ENCODE data around the gene PDE7B. TPM values are rescaled to one million over a fixed set of nuclear protein-coding genes. Genes with fewer than 3 reads are reported as not detected.

Gene PDE7B
- total RNA-seq, 1 donor from 2014 or later: 12.6 TPM

DNA sequence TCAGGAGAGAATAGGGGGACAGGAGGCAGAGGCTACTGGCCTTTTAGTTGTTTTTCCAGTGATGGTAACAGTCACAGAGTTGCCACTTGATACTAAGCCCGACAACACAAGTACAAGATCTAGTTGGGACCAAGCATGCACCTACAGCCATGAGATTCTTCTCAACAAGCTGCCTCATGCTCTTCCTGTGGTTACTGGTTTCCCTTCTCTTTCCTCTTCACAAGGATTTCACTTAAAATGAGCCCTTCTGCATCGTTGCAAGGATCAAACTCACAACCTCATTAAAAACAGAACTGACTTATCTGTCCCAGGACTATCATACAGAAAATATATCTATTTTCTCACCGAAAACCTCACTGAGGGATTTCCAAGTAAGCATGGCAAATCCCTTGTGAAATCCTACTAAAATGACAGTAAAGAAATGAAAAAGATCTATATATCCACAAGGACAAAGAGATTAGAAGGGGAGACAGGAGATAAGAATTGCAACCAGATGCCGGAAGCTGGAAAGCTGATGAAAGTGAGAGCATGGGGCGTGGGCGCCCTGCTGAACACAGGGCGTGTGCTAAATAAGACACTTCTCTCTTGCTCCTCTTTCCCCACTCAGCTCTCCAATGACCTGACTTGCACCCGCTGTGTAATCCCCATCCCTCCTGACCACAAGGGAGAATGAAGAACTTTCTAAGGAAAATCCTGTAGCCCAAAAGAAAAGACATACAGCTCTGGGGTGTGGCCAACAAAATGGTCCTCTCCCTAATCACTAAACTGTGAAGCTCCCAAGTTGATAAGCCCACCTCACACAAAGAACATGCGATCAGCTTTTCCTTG lies 385.2 kb downstream of the PDE7B start:
- H3K4me3 ChIP-seq: no peak overlapping the region
- TF ChIP-seq, protein P1, sequence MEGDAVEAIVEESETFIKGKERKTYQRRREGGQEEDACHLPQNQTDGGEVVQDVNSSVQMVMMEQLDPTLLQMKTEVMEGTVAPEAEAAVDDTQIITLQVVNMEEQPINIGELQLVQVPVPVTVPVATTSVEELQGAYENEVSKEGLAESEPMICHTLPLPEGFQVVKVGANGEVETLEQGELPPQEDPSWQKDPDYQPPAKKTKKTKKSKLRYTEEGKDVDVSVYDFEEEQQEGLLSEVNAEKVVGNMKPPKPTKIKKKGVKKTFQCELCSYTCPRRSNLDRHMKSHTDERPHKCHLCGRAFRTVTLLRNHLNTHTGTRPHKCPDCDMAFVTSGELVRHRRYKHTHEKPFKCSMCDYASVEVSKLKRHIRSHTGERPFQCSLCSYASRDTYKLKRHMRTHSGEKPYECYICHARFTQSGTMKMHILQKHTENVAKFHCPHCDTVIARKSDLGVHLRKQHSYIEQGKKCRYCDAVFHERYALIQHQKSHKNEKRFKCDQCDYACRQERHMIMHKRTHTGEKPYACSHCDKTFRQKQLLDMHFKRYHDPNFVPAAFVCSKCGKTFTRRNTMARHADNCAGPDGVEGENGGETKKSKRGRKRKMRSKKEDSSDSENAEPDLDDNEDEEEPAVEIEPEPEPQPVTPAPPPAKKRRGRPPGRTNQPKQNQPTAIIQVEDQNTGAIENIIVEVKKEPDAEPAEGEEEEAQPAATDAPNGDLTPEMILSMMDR (IDR thresholded peaks at IDR 0.05; ENCODE audit: borderline replicate concordance): no peak

DNA sequence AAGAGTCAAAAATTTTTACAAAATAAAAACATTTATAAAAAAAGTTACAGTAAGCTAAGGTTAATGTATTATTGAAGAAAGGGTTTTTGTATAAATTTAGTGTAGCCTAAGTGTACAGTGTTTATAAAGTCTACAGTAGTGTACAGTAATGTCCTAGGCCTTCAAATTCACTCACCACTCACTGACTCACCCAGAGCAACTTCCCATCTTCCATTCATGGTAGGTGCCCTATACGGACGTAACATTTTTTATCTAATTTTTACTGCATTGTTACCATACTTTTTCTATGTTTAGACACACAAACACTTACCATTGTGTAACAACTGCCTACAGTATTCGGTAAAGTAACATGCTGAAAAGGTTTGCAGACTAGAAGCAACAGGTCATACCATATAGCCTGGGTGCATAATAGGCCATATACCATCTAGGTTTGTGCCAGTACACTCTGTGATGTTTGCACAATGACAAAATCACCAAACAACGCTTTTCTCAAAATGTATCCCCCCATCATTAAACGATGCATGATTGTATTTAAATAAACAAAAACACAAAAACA lies 392.6 kb downstream of the PDE7B start:
- Histone ChIP-seq H3K36me3 (no peaks in the 10 kb centered on the region), H3K27ac (replicated peaks) (no peak overlapping the region), H3K4me3 (no peak overlapping the region), H3K27me3 (ENCODE audit: low read depth) (no peaks in the 10 kb centered on the region), H3K4me1 (no peaks in the 10 kb centered on the region), H3K9me3 (replicated peaks) (no peaks in the 10 kb centered on the region)
- no peak for DNase-seq
- intact Hi-C loops (cut with micrococcal nuclease): no loop called here
- TF ChIP-seq, protein P1 (IDR thresholded peaks at IDR 0.05; ENCODE audit: borderline replicate concordance): no peak

More for the DNA sequence above, 385.2 kb downstream of the PDE7B start:
- no peaks in the 10 kb centered on the region for H3K36me3 ChIP-seq
- no peaks in the 10 kb centered on the region for H3K4me1 ChIP-seq
- H3K27me3 ChIP-seq (ENCODE audit: low read depth): no peaks in the 10 kb centered on the region
- H3K27ac ChIP-seq (replicated peaks): no peak overlapping the region
- H3K9me3 ChIP-seq (replicated peaks): no peaks in the 10 kb centered on the region
- intact Hi-C loops (cut with micrococcal nuclease): no loop called here
- no peak for DNase-seq

Data from left ventricle myocardium inferior (tissue), 1 donor.